ENCODE data around the gene PLAAT5. TPM values are rescaled to one million over a fixed set of nuclear protein-coding genes. Genes with fewer than 3 reads are reported as not detected.

PLAAT5 gene
- total RNA-seq, 1 donor from 2014 or later = 2.2 TPM

- intact Hi-C loops (cut with DNase I) = no loop called here
- DNase-seq (no peak), ATAC-seq (no peak)
- Histone ChIP-seq H3K4me3 (no peak overlapping the region), H3K4me1 (peaks cover 36% of the 10 kb centered on the region), H3K36me3 (no peaks in the 10 kb centered on the region), H3K27ac (no peak overlapping the region), H3K9me3 (peaks cover 12% of the 10 kb centered on the region), H3K27me3 (ENCODE audit: low read depth) (no peaks in the 10 kb centered on the region)
- TF ChIP-seq, protein P1, sequence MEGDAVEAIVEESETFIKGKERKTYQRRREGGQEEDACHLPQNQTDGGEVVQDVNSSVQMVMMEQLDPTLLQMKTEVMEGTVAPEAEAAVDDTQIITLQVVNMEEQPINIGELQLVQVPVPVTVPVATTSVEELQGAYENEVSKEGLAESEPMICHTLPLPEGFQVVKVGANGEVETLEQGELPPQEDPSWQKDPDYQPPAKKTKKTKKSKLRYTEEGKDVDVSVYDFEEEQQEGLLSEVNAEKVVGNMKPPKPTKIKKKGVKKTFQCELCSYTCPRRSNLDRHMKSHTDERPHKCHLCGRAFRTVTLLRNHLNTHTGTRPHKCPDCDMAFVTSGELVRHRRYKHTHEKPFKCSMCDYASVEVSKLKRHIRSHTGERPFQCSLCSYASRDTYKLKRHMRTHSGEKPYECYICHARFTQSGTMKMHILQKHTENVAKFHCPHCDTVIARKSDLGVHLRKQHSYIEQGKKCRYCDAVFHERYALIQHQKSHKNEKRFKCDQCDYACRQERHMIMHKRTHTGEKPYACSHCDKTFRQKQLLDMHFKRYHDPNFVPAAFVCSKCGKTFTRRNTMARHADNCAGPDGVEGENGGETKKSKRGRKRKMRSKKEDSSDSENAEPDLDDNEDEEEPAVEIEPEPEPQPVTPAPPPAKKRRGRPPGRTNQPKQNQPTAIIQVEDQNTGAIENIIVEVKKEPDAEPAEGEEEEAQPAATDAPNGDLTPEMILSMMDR (IDR thresholded peaks at IDR 0.05) = no peak
These were observed 13.1 kb upstream of the PLAAT5 start for GRCh38 chr11:63504054-63504453.

- no peak overlapping the region for H3K27ac ChIP-seq
- TF ChIP-seq, protein P1 (IDR thresholded peaks at IDR 0.05) = no peak
- H3K4me3 ChIP-seq = no peak overlapping the region
- no peaks in the 10 kb centered on the region for H3K27me3 ChIP-seq (ENCODE audit: low read depth)
- intact Hi-C loops (cut with DNase I) = no loop called here
- peak; percentile 38 to 68 for ATAC-seq
- H3K9me3 ChIP-seq = peaks cover 12% of the 10 kb centered on the region
- no peaks in the 10 kb centered on the region for H3K36me3 ChIP-seq
- H3K4me1 ChIP-seq = peaks cover 36% of the 10 kb centered on the region
- peak; percentile 68 for DNase-seq
These were observed 12.5 kb upstream of the PLAAT5 start for GRCh38 chr11:63503492-63503891.

DNA sequence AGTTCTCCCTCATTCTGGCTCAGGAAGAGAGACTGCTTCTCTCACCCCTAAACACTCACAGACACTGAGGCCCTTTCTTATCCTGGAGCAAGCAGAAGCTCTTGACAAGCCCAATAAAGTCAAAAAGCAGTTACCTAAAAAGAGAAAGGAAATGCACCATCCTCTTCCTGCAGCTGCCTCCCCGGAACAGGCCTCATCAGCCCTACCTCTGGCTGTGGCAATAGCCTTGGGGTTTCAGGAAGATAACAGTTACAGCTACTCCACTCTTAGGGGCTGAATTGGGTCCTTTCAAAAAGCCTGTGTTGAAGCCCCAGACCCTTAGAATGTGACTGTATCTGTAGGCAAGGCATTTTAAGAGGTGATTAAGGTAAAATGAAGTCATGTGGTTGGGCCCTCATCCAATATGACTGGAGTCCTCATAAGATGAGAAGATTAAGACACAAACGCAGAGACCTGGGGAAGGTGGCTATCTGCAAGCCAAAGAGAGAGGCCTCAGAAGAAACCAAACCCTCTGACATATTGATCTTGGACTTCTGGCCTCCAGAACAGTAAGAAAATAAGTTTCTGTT, 11.4 kb upstream of the PLAAT5 start:
- Histone ChIP-seq H3K4me3 (no peak overlapping the region), H3K9me3 (peaks cover 12% of the 10 kb centered on the region), H3K4me1 (peaks cover 35% of the 10 kb centered on the region), H3K27me3 (ENCODE audit: low read depth) (no peaks in the 10 kb centered on the region), H3K36me3 (no peaks in the 10 kb centered on the region), H3K27ac (no peak overlapping the region)
- intact Hi-C loops (cut with DNase I) = no loop called here
- DNase-seq (no peak), ATAC-seq (no peak)
- TF ChIP-seq, protein P1 (IDR thresholded peaks at IDR 0.05) = no peak

GRCh38 chr11:63501236-63501635, 10.3 kb upstream of the PLAAT5 start:
- Histone ChIP-seq H3K36me3 (no peaks in the 10 kb centered on the region), H3K9me3 (peaks cover 12% of the 10 kb centered on the region), H3K4me3 (no peak overlapping the region), H3K4me1 (peaks cover 26% of the 10 kb centered on the region), H3K27me3 (ENCODE audit: low read depth) (no peaks in the 10 kb centered on the region), H3K27ac (no peak overlapping the region)
- TF ChIP-seq, protein P1 (IDR thresholded peaks at IDR 0.05) = no peak
- ATAC-seq (no peak), DNase-seq (no peak)
- intact Hi-C loops (cut with DNase I) = no loop called here

DNA sequence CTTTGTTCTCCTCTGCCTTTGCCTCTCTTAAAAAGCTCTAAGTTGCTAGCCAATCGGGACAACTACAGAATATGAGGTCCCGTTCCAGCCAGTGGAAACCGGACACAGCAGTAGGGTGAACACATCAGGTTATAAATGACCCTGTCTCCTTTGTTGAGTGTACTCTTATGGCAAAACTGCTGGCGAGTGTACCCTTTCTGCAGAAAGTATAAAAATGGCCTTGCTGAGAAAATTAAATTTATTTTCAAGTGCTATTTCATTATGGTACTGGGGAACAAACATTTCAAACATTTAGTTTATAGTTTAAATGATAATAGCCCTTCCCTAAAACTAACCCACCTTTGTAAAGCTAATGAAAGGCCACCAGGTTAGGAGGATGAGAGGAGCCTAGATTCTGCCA, 8.9 kb upstream of the PLAAT5 start:
- TF ChIP-seq, protein P1 (IDR thresholded peaks at IDR 0.05) = no peak
- intact Hi-C loops (cut with DNase I) = no loop called here
- H3K9me3 ChIP-seq = peaks cover 12% of the 10 kb centered on the region
- no peaks in the 10 kb centered on the region for H3K36me3 ChIP-seq
- no peak for ATAC-seq
- no peak overlapping the region for H3K4me3 ChIP-seq
- DNase-seq = no peak
- no peaks in the 10 kb centered on the region for H3K27me3 ChIP-seq (ENCODE audit: low read depth)
- H3K27ac ChIP-seq = no peak overlapping the region
- H3K4me1 ChIP-seq = peaks cover 12% of the 10 kb centered on the region
